Measurements from ENCODE around the gene COL9A3. TPM values are rescaled to one million over a fixed set of nuclear protein-coding genes. Genes with fewer than 3 reads are reported as not detected.

The COL9A3 gene
- total RNA-seq, 1 experiment from 2014 or later: 150 TPM

GRCh38 chr20:62799459-62799858 lies 17.4 kb upstream of the COL9A3 start:
- Histone ChIP-seq H3K4me2 (ENCODE audit: insufficient read depth, insufficient read length, low read length) (no peak overlapping the region), H3K4ac (ENCODE audit: low read depth, low read length) (no peak overlapping the region), H3K18ac (ENCODE audit: insufficient read length, low read depth, low read length) (no peak overlapping the region), H3K9me3 (ENCODE audit: control insufficient read depth, low read depth, low read length) (no peaks in the 10 kb centered on the region), H2AFZ (ENCODE audit: low read length) (no peak overlapping the region), H3K27ac (ENCODE audit: insufficient read length, low read depth, low read length) (no peak overlapping the region), H2BK5ac (ENCODE audit: insufficient read length, low read length) (no peak overlapping the region), H2BK20ac (ENCODE audit: low read depth, low read length, poor library complexity, severe bottlenecking) (no peak overlapping the region), H2BK15ac (ENCODE audit: low read depth, low read length) (no peak overlapping the region), H4K5ac (ENCODE audit: insufficient read length, low read depth, low read length) (no peak overlapping the region), H3K23me2 (ENCODE audit: insufficient read length, low read depth, low read length, poor library complexity, severe bottlenecking) (peaks cover 4% of the 10 kb centered on the region), H3K27me3 (ENCODE audit: insufficient read depth, low read length) (no peaks in the 10 kb centered on the region), H2BK12ac (ENCODE audit: insufficient read length, low read depth, low read length) (no peak overlapping the region), H2BK120ac (ENCODE audit: low read depth, low read length, poor library complexity, severe bottlenecking) (no peak overlapping the region), H3T11ph (ENCODE audit: low read length) (no peak overlapping the region), H4K8ac (replicated peaks; ENCODE audit: insufficient read length, low read depth, low read length) (no peak overlapping the region), H2AK5ac (ENCODE audit: insufficient read length, low read length) (no peak overlapping the region), H3K4me1 (ENCODE audit: insufficient read depth, low read length) (no peaks in the 10 kb centered on the region), H3K9ac (ENCODE audit: extremely low read depth, insufficient read length, low read length) (no peak overlapping the region), H3K79me2 (ENCODE audit: insufficient read depth, low read length) (no peaks in the 10 kb centered on the region), H4K20me1 (ENCODE audit: control insufficient read depth, insufficient read depth, insufficient read length) (no peaks in the 10 kb centered on the region), H4K91ac (ENCODE audit: insufficient read length, low read depth, low read length) (no peak overlapping the region), H3K79me1 (ENCODE audit: insufficient read depth, low read depth, low read length, poor library complexity, severe bottlenecking) (no peaks in the 10 kb centered on the region), H3K23ac (ENCODE audit: insufficient read length, low read depth, low read length) (no peak overlapping the region), H3K56ac (ENCODE audit: insufficient read length, low read depth, low read length) (no peak overlapping the region), H3K14ac (ENCODE audit: insufficient read depth, low read length) (no peak overlapping the region)
- H3K9me3 Mint-ChIP-seq: no peaks in the 10 kb centered on the region
- H3K4me1 Mint-ChIP-seq: peaks cover 11% of the 10 kb centered on the region in 2 experiments
- no peak overlapping the region for H3K27ac Mint-ChIP-seq
- peaks cover 13 to 38% (median 34%) of the 10 kb centered on the region in 3 experiments for H3K36me3 Mint-ChIP-seq (ENCODE audit: insufficient read depth in 1 of 3, low read depth in 3 of 3)
- peaks cover 33% of the 10 kb centered on the region for H3K27me3 Mint-ChIP-seq (ENCODE audit: low read depth)
- no CpG with 5 or more reads among the region's 19 CpGs for WGBS (ENCODE audit: extremely low coverage, insufficient read length, low lambda C conversion rate)
- no peak overlapping the region for H3K4me3 Mint-ChIP-seq
- no peak for TF ChIP-seq CTCF (conservative IDR thresholded peaks at IDR 0.05)
- DNase-seq: no peak

All from H9 (cell line).